Stimulated activated naive CD8-positive, alpha-beta T cell treated with anti-CD3 and anti-CD28 coated beads, Interleukin-15, Interleukin-2, amounts not matched to agents 100 U/mL and 50 U/mL, for 24 hours (primary cell): ENCODE measurements around the gene ERP44.
A peak's percentile ranks its signal among the peaks of the same experiment; 100 is the strongest.
"Not testable (repeated sequence)": the region's sequence is repeated elsewhere in the genome, so short reads cannot be mapped to it uniquely, and the experiment has no call there.

Experiments
- ATAC-seq: fragments of 150-1000 bp; cut with Tn5 transposase; one replicate; pipeline ENCODE4 v1.10.0; 2021
- DNase-seq: peaks from one replicate; pipeline ENCODE4 v3.0.0; 2021

Gene ERP44

DNA sequence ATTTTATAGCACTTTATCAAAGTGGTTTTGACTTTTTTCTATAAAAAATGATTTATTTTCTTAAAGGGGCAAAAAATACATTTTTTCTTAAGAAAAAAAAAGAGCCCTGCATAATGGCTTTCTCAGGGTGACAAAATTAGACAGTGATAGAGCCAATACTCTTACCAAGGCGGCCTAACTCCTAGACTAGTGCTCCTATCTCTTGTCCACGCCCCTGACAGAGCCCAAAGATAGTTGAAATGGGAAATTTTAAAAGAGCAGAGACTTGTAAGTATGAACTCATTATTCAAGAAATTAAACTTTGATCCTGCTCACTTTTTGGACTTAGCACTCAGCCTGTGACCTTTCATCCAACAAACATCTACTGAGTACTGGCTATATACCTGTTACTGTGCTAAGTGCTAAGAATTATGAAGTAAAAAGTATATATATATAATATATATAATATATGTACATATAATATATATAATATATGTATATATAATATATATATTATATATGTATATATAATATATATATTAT is 1.4 kb upstream of the ERP44 start:
- DNase-seq (no peak), ATAC-seq (no peak)

DNA sequence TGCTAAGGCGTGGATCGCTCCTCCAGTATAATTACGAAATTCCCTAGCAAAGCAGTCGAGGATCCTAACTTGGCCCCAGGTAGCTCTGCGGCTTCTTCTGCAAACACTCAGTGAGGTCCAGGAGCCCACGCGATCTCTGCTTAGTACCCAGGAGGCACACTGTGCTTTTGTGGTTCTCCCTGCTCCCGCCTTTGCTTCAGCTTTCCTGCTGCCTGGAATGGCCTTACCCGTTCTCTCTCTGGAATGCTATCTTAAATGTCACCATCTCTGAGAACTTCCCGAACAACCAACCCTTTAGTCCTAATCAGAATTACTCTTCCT is 882 bp upstream of the ERP44 start:
- no peak for ATAC-seq
- DNase-seq: peak; percentile 15

DNA sequence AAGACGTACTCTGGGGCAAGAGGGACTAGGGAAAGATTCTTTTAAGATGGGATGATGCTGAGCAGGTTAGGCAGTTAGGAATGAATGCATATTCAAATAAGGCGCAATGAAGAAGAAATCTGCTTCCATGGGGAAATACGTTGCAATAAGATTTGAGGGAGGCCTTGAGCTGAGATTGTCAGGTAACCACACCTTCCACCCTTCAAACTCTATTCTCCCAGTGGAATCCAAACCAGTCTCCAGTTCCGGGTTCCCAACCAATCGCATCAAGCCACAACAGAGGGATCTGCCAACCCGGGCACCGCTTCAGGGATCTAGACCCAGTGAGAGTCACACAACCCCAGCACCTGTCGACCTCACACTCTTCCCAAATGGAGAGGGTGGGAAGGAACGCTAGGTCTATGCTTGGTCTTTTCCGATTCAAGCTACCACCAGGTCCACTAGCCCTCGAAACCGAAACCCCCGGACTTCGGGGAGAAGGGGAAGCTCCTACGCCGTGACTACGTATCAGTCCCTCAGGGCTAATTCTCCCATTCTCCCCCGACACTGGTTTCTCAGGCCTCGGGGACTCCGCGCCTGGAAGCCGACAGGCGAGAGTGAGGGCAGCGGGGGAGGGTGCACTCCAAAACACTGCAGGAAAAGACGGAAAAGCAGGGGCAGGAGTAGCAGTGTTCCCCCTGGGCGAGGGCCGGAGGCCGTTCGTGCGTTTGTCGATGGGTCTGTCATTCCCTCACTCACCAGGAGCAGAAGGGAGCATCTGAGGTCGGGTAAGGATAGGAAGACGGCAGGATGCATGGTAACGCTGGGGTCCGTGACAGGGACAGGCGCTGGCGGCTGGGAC is 534 bp downstream of the ERP44 start:
- DNase-seq (peak; percentile 40), ATAC-seq (no peak)

DNA sequence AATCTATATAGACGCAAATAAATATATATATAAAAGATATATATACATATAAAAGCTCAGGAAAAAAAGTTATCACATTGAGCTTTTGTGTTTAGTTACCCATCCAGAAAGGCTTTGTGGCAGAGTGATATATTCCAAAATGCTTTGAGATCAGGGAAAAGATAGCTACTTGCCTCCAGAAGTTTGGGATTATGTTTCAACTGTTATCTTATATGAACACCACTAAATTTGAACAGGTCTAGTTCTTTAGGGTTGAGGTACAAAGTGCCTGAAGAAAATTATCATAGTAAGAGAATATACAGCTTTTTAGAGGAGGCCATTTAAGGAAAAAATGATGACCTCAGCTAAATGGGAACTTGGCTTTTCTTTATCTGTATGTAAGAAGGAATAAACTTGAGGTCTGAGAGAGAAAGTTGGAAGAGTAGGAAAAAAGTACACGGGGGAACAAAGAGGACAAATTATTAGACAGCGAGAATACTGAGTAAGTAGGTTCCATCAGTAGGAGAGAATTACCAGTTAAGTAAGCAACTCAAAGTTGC is 2.4 kb downstream of the ERP44 start:
- DNase-seq: no peak
- ATAC-seq: no peak

DNA sequence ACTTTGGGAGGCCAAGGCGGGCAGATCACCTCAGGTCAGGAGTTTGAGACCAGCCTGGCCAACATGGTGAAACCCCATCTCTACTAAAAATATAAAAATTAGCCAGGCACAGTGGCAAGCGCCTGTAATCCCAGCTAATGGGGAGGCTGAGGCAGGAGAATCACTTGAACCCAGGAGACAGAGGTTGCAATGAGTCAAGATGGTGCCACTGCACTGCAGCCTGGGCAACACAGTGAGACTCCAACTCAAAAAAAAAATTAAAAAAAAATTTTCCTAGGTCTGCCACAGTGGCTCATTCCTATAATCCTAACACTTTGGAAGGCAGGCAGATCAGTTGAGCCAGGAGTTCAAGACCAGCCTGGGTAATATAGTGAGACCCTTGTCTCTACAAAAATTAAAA is 4.4 kb downstream of the ERP44 start:
- ATAC-seq, DNase-seq: not testable (repeated sequence)

DNA sequence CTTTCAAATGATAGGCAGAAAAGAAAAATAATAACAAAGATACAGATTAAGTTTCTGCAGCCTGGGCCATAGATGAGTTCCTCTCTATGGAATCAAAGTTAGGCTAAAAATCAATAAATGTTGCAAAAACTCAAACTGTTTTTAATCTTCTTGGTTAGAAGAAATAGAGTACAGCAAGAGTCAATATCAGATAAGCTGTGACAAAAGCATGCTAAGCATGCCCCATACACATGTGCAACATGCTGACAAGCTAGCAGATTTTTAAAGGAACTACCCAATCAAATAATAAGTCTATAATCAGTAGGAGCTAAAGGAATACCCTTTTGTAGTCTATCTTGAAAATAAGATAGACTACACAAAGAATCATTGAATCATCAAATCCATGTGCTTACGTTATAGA is 6.7 kb downstream of the ERP44 start:
- ATAC-seq (no peak), DNase-seq (no peak)

DNA sequence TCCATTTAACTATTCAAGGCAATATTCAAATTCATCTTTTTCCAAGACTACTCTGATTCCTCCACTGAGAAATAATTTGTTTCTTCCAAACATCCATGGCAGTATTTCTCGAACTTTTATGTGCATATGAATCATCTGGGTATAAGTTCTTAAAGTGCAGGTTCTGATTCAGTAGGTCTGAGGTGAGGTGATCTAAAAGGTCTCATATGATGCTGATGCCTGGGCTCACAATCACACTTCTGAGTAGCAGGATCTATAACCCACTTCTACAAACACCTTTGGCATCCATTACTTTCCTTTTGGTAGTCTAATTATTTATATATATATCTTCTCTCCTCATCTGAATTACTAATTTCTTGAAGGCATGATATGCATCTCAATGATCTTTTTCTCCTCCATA is 7.2 kb downstream of the ERP44 start:
- ATAC-seq (no peak), DNase-seq (no peak)

DNA sequence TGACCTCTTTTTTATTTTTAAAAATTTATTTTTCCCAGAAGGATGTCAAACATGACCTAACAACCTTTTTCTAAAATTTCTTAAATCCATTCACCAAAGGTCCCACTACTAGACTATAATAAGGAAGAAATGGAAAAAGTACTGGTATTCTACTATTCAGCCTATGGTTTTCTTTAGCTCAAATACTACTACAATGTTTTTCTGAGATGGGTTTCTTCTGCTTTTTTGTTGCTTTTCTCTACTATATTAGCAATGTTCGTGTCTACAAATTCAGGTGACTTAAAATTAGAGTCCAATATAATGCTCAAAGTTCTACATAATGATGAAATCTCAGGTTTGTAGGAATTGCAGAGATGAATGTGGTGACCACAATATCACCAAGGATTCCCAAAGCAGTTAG is 7.9 kb downstream of the ERP44 start:
- ATAC-seq: no peak
- no peak for DNase-seq

DNA sequence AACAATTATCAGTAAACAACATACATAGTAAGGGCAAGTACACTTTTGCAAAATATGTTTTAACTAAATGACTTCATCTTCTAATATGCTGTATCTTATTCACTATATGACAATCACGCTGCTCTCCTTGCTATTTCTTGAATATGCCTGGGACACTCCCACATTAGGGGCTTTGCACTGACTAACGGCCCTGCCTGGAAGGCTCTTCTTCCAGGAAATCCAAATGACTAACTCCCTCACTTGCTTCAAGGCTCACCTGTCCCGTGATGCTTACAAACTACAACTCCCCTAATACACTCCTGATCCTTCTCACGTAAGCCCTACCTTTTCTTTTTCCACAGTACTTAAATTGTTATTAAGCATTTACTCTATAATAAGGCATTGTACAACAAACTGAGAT is 10.6 kb downstream of the ERP44 start:
- no peak for DNase-seq
- peak; percentile 42 for ATAC-seq

DNA sequence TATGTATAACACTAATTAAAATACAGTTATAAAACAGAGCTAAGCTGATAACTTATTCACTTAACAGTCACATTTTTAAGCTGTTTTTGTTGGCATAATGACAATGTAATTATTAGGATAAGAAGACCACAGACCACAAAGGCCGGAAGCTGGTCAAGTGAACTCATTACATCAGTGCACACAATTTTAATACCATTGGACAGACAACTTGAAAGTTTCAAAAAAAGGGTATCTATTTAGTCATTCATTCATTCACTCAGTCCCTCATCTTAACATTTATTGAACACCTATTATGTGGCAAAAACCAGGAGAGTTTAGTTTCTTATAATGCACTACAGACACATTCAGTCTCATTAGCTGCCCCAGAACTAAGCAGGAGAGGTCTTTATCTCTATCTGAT is 11.6 kb downstream of the ERP44 start:
- DNase-seq: no peak

DNA sequence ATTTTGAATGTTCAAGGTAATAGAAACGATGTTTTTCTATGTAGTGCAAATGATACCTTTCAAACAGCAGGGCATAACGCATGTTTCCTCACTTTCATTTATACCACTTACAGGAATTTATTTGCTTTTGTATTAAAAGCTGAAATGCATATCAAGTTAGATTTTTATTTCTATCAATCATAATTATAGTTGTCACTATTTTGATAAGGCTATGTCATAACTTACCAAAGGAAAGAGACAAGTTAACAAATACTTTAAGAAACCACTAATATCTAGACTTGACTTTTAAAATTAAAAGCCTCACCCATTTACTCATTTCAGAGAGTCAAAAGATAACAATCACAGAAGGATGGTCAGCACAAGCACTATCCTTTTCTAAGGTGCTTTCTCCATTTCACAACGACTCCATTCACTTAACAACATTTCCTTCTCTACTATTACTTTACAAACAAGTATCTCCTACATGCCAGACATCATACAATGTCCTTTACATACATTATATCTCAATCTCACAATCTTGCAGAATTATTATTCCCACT is 12.6 kb downstream of the ERP44 start:
- ATAC-seq (no peak), DNase-seq (no peak)

More for the DNA sequence above, 11.6 kb downstream of the ERP44 start:
- ATAC-seq: no peak

DNA sequence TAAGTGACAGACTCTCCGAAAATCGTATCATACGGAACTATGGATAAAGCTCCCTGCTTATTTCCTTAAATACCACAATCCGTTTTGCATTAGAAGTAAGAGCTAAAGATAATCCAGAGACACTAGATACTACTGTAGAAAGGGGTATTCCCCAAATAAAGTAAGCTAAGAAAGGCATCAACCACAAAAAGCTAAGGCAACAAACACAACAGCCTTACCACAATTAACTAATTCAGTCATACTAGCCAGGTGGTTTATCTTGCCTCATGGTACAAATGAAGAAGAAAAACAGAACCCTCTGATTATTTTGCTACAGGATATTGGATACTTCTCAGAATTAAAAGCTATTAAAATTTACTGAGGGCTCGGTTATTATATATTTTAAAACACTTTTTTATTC is 14.1 kb downstream of the ERP44 start:
- DNase-seq: no peak
- ATAC-seq: peak; percentile 74

DNA sequence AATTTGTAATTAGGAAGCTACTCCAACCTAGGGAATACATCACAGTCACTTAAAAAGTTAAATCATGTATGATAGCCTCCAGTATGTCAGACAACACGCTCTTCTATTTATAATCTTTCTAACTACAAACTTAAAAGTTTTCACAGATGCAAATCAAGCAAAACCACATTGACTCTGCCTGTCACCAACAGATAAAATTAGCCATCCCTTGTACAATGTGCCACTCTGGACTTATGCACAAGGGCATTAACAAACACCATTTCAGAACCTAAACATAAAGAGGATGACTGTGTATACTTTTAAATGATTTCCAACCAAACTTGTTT is 14.7 kb downstream of the ERP44 start:
- ATAC-seq: peak; percentile 38
- DNase-seq: no peak

DNA sequence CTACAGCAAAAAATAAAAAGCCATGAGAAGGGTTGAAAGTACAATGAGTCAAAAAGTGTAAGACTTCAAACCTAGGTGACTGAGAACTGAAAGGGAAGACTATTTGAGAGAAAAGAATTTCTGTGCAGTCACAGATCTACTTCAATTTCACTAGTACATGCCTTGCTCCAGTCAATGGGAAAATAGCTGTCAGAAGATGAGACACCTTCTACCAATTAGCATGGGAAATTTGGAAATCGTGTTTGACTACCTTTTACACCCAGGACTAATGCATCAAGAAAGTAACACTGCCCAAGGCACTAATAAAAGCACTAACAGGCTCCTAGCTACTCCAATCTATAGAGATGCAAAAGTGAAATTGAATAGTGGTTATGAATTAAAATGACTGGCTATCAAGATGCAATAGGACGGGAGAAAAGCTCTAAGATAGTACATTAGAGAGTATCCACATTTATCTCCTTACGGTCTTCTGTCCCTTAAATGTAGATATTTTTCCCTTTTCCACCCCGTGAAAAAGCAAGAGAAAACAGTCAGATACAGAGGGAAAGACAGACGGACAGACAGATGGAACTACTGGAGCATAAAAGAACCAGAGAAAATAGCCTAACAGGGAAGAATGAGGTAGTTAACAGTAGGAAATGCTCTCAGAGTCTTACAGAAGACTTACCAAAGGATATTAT is 15.2 kb downstream of the ERP44 start:
- DNase-seq (no peak), ATAC-seq (peak; percentile 71)

DNA sequence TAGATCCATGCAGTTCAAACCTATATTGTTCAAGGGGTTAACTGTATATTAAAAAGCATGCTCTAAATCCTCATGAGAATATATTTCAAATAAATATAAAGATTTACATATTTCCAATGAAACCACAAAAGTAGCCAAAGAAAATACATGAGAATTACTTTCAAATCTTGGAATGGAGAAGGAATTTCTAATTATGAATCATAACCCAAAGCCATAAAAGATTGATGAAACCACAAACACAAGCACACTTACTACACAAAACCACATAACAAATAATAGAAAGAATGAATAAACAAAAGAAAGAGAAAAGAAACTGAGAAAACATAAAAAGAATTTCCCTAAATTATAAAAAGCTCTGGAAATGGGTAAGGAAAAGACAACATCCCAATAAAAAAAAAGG is 16.0 kb downstream of the ERP44 start:
- ATAC-seq (no peak), DNase-seq (no peak)

DNA sequence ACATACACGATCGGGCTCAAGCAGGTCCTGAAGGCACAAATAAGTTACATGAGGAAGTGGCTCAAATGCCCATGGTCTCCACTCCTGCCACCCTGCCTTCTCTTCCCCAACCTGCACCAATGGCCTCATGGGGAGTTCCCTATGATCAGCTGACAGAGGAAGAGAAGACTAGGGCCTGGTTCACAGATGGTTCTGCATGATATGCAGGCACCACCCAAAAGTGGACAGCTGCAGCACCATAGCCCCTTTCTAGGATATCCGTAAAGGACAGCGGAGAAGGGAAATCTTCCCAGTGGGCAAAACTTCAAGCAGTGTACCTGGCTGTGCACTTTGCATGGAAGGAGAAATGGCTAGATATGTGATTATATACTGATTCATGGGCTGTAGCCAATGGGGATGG is 22.5 kb downstream of the ERP44 start:
- not testable (repeated sequence) for ATAC-seq, DNase-seq

DNA sequence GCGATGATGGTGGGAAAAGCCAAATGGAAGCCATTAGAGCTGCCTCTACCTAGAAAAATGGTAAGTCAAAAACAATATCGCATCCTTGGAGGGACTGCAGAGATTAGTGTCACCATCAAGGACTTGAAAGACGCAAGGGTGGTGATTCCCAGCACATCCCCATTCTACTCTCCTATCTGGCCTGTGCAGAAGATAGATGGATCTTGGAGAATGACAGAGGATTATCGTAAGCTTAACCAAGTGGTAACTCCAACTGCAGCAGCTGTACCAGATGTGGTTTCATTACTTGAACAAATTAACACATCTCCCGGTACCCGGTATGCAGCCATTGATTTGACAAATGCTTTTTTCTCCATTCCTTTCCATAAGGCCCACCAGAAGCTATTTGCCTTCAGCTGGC is 23.8 kb downstream of the ERP44 start:
- DNase-seq (no peak), ATAC-seq (no peak)

DNA sequence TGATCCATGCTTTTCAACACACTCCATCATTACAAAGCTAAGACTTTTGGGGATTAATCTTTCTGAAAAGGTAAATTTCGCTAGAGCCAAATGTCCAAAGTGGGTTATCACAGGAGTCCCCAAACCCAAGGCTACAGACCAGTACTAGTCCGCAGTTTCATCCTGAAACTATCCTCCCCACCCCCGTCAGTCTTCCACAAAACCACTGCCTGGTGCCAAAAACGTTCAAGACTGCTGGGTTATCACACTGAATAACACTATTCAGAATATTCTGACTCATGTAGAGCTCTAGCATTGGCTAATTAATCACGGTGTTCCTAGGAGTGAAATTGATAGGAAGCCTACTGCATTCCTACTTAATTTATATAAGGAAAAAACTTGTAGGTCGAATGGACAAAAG is 24.7 kb downstream of the ERP44 start:
- ATAC-seq (no peak), DNase-seq (no peak)

DNA sequence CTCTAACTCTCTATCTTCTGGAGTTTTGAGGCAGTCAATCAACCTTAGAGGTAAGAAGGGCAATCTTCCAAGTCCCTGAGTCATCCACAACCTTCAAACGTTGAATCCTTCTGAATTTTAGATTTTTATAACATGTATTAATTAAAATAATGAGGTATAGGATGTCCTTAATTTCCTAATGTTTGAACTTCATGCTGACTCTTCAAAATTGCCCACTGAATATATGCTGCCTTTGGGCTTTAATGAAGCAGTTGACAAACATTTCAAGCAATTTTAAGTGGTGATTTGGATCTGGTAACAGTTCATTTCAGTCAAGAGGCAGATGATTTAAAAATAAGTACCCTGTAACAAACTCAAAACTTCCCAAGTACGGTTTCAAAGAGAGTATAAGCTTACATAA is 26.0 kb downstream of the ERP44 start:
- DNase-seq (no peak), ATAC-seq (no peak)

DNA sequence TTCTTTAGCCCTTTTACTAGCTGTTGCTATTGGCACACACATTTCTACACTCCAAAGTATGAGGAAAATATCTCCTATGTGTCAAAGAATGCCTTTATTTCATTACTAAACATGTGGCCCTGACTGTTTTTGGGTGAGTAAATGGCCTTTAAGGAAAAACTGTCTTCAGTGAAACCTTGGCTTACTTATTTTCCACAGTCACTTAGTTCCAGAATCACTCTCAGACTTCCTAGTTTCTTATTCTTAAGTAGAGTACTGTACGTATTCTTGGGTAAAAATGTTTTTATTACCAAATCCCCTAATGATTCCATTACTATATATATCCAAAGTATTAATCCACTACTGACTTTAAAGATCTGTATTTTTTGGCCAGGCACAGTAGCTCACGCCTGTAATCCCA is 27.5 kb downstream of the ERP44 start:
- DNase-seq: no peak
- ATAC-seq: no peak

DNA sequence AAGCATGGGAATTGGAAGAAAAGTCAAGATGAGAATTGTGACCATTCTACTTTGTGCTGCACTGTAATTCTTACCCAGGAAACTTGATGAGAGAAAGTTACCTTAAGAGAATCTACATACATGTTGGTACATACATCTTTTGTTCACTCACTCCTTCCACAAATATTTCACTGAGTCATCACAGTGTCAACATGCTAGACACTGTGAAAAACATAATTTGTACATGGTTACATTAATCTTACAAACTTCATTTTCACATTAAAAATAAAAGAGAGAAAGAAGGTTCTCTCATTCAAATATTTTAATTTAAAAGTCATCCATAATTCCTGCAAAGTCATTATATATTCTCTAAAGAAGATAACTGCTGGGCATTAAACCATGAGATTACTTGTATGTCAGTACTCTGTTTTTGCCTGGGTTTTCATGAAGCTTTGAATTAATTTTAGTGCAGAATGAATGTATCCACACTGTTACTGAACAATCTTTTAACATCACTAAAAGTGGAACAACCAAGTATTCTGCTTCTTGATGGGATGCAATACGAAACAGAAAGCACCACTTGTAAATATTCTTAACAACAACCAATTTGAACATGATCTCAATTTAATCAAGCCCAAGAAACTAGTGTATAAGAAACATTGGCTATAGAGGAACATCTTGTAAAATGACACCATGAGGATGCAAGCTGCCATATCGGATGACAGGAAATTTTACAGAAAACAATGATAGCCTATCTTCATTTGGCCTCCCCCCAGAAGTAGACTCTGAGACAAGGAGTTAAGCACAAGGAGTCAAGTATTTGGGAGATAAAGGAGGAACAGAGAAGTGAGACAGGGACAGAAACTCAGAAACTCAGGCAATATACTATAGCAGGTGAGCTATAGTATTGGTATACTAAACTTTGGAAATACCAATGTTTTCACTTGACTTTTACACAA is 28.4 kb downstream of the ERP44 start:
- ATAC-seq (no peak), DNase-seq (no peak)

DNA sequence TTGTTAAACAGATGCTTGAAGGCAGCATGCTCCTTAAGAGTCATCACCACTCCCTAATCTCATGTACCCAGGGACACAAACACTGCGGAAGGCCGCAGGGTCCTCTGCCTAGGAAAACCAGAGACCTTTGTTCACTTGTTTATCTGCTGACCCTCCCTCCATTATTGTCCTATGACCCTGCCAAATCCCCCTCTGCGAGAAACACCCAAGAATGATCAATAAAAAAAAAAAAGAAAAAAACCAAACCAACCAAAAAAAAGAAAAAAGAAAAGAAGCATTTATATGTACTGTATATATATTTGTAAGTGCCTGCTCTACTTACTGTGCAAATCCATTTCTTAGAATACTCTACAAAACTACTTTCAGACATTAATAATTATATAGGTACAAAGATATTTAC is 29.7 kb downstream of the ERP44 start:
- ATAC-seq, DNase-seq: not testable (repeated sequence)
